CD4-positive, alpha-beta T cell treated with Interleukin-1 beta for 1 hour (primary cell): ENCODE measurements around the gene CELF4.

Experiments used
- DNase-seq, 2 donors: peaks; one replicate each; pipeline ENCODE4 v3.0.0-alpha.2; 2020 to 2022

Gene CELF4

GRCh38 chr18:37435150-37435867 is 130.3 kb downstream of the CELF4 start:
- DNase-seq: no peak

- DNase-seq: no peak
Observed at GRCh38 chr18:37434161-37434860, 131.3 kb downstream of the CELF4 start.

GRCh38 chr18:37432436-37433195 is 133.0 kb downstream of the CELF4 start:
- DNase-seq: no peak

GRCh38 chr18:37430357-37431076 is 135.1 kb downstream of the CELF4 start:
- DNase-seq: no peak

GRCh38 chr18:37429791-37430190 is 135.8 kb downstream of the CELF4 start:
- no peak for DNase-seq

GRCh38 chr18:37428288-37428974 is 137.2 kb downstream of the CELF4 start:
- DNase-seq: no peak

- DNase-seq: no peak
Observed at GRCh38 chr18:37426586-37426985, 139.0 kb downstream of the CELF4 start.

GRCh38 chr18:37425222-37425621 is 140.4 kb downstream of the CELF4 start:
- no peak for DNase-seq

- no peak for DNase-seq
Observed at GRCh38 chr18:37424507-37424906, 141.1 kb downstream of the CELF4 start.

GRCh38 chr18:37422596-37422995 is 143.0 kb downstream of the CELF4 start:
- no peak for DNase-seq

GRCh38 chr18:37422116-37422515 is 143.5 kb downstream of the CELF4 start:
- DNase-seq: no peak

- no peak for DNase-seq
Observed at GRCh38 chr18:37421341-37422077, 144.1 kb downstream of the CELF4 start.

- no peak for DNase-seq
Observed at GRCh38 chr18:37420315-37420880, 145.2 kb downstream of the CELF4 start.

GRCh38 chr18:37419866-37420265 is 145.7 kb downstream of the CELF4 start:
- no peak for DNase-seq

- no peak for DNase-seq
Observed at GRCh38 chr18:37419315-37419714, 146.3 kb downstream of the CELF4 start.

GRCh38 chr18:37414816-37415215 is 150.8 kb downstream of the CELF4 start:
- DNase-seq: no peak

GRCh38 chr18:37412829-37413228 is 152.8 kb downstream of the CELF4 start:
- no peak for DNase-seq

- DNase-seq: no peak
Observed at GRCh38 chr18:37412333-37412732, 153.3 kb downstream of the CELF4 start.

GRCh38 chr18:37409878-37410277 is 155.7 kb downstream of the CELF4 start:
- DNase-seq: no peak

GRCh38 chr18:37408676-37409265 is 156.8 kb downstream of the CELF4 start:
- DNase-seq: no peak

- no peak for DNase-seq
Observed at GRCh38 chr18:37407571-37407970, 158.0 kb downstream of the CELF4 start.
